Measurements from ENCODE around the gene ZNF629. TPM values are rescaled to one million over a fixed set of nuclear protein-coding genes. Genes with fewer than 3 reads are reported as not detected.

The ZNF629 gene
- polyA plus RNA-seq, 1 of the 3 experiments (the other 2 are of a cell fraction), result 4.7 TPM

GRCh38 chr16:30760577-30761426, 26.2 kb downstream of the ZNF629 start:
- TF ChIP-seq ZBTB33 (IDR thresholded peaks at IDR 0.05; ENCODE audit: borderline replicate concordance, low read depth) (no peak), GABPA (IDR thresholded peaks at IDR 0.05; ENCODE audit: low read depth) (no peak), MXI1 (IDR thresholded peaks at IDR 0.05; ENCODE audit: low read depth, low read length) (no peak), EP300 (IDR thresholded peaks at IDR 0.05; ENCODE audit: borderline replicate concordance in 1 of 2, low read depth in 1 of 2, low read length in 1 of 2) (no peak), POLR2AphosphoS5 (IDR thresholded peaks at IDR 0.05; ENCODE audit: low read depth, low read length) (no peak), NFIC (IDR thresholded peaks at IDR 0.05; ENCODE audit: borderline replicate concordance) (no peak), CTCF (IDR thresholded peaks at IDR 0.05) (no peak), FOXM1 (IDR thresholded peaks at IDR 0.05; ENCODE audit: low read depth) (no peak), FOSL2 (IDR thresholded peaks at IDR 0.05; ENCODE audit: borderline replicate concordance, low read depth) (no peak), RFX5 (IDR thresholded peaks at IDR 0.05; ENCODE audit: low read length) (no peak), RXRA (IDR thresholded peaks at IDR 0.05; ENCODE audit: borderline replicate concordance, low read depth) (no peak), FOXJ3 (CRISPR knock-in tag; IDR thresholded peaks at IDR 0.05) (no peak), JUND (IDR thresholded peaks at IDR 0.05) (no peak), NRF1 (IDR thresholded peaks at IDR 0.05; ENCODE audit: low read depth, low read length) (no peak), RAD21 (IDR thresholded peaks at IDR 0.05; ENCODE audit: low read length) (no peak), GATA2 (CRISPR knock-in tag; IDR thresholded peaks at IDR 0.05) (no peak), REST (IDR thresholded peaks at IDR 0.05; ENCODE audit: low read depth, low read length) (no peak), CHD2 (IDR thresholded peaks at IDR 0.05; ENCODE audit: low read length, partially characterized antibody) (no peak), TEAD4 (IDR thresholded peaks at IDR 0.05; ENCODE audit: borderline replicate concordance, insufficient read depth) (no peak), USF2 (IDR thresholded peaks at IDR 0.05; ENCODE audit: borderline replicate concordance, low read depth, low read length) (no peak)
- peak overlapping the region; percentile 77 to 79 for H3K27ac ChIP-seq (ENCODE audit: low read depth in 2 of 2, low read length in 1 of 2)
- no peaks in the 10 kb centered on the region for H3K9me3 ChIP-seq
- no peak for DNase-seq
- peak overlapping the region; percentile 70 for H2AFZ ChIP-seq (ENCODE audit: low read depth)
- H3K27me3 ChIP-seq (ENCODE audit: insufficient read depth), result no peaks in the 10 kb centered on the region
- H3K79me2 ChIP-seq (ENCODE audit: insufficient read depth), result peaks cover 48% of the 10 kb centered on the region
- peaks cover 7% of the 10 kb centered on the region for H3F3A ChIP-seq (replicated peaks; ENCODE audit: insufficient read depth)
- WGBS (ENCODE audit: low lambda C conversion rate), result 44% methylated on average over 26 of the region's 26 CpGs
- H3K4me3 ChIP-seq (ENCODE audit: low read depth in 2 of 2, low read length in 1 of 2), result peak overlapping the region; percentile 95 to 97
- H3K36me3 ChIP-seq (replicated peaks in 1 of 2; ENCODE audit: control insufficient read depth in 1 of 2, insufficient read depth in 2 of 2, low read length in 1 of 2), result peaks cover 23 to 57% of the 10 kb centered on the region in 2 experiments
- H3K9me2 ChIP-seq, result no peaks in the 10 kb centered on the region
- H3K4me2 ChIP-seq, result peak overlapping the region; percentile 100
- ChIA-PET CTCF (interaction anchor here (1.1 kb wide), 1 partner anchor 54 kb away, joined by 3 read pairs; no protein-coding TSS in a partner anchor), POLR2A (interaction anchor here (1.7 kb wide), 1 partner anchor 13 kb away, joined by 10 read pairs; the partner anchor contains the start of gene PHKG2)
- peaks cover 15 to 26% of the 10 kb centered on the region in 2 experiments for H3K4me1 ChIP-seq (ENCODE audit: control insufficient read depth in 1 of 2, insufficient read depth in 2 of 2, low read depth in 1 of 2, low read length in 1 of 2)
- no peaks in the 10 kb centered on the region for H4K20me1 ChIP-seq (ENCODE audit: insufficient read depth)
- peak overlapping the region; percentile 89 for H3K9ac ChIP-seq

All from SK-N-SH (cell line).